ENCODE data around the gene BCL2L13.
"Not testable (repeated sequence)": the region's sequence is repeated elsewhere in the genome, so short reads cannot be mapped to it uniquely, and the experiment has no call there.

The BCL2L13 gene

GRCh38 chr22:17637490-17638181 lies 921 bp upstream of the BCL2L13 start:
- DNase-seq: no peak

GRCh38 chr22:17638182-17638431 lies 450 bp upstream of the BCL2L13 start:
- no peak for DNase-seq

DNA sequence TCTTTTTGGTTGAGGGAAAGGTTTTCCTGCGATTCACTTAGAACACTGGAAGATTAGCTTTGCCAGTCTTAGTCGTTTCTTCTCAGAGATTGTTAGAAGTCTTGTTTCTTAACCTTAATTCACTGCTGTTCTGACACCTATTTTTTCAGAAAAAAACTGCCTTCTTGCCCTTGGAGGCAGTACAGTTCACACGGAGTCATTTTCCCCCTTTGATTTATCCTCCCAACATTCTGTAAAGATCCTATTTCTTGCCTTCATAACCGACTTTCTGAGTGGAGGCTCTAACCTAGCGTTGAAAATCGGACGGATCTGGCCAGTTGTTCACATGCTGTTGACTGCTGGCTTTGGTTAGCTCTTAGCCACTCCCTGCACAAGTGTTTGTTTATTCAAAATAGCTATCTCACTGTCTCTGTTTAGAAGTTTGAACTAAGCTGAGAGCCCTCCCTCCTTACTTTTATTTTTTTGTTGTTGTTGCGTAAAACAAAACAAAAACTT lies 737 bp downstream of the BCL2L13 start:
- no peak for DNase-seq

DNA sequence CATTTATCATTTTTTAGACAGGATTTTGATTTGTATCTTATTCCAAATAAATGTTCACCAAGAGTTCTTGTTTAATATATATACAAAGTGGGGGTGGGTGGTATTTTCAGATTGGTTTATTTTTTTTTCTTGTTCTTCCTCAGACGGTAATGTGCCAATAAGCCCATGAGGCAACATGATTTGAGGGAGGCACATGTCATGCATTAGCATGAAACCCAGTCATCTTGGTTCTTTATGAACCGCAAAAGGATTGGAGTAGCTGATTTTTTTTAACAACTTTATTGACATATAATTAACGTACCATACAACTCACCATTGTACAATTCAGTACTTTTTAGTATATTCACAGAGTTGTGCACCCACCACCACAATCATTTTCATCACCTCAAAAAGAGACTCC lies 2.7 kb downstream of the BCL2L13 start:
- no peak for DNase-seq

- not testable (repeated sequence) for DNase-seq
These were observed 3.8 kb downstream of the BCL2L13 start for GRCh38 chr22:17642357-17642756.

DNA sequence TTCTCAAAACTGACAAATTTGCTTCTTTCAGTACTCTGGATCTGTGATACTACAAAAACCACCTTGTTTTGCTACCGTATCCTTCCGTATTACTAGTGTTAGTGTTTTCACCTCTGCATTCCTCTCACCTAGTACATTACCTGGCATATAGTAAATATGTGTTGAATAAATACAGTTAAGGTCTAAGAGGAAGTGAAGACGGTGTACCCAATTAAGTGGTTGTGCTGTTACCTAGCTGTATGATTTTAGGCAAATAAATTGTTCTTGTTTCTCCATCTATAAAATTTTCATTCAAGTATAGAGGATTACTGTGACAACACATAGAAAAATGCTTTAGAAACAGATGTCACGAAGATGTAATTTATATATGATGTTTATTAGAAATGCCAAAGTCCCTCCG lies 8.9 kb downstream of the BCL2L13 start:
- no peak for DNase-seq

GRCh38 chr22:17647991-17648390 lies 9.4 kb downstream of the BCL2L13 start:
- no peak for DNase-seq

DNA sequence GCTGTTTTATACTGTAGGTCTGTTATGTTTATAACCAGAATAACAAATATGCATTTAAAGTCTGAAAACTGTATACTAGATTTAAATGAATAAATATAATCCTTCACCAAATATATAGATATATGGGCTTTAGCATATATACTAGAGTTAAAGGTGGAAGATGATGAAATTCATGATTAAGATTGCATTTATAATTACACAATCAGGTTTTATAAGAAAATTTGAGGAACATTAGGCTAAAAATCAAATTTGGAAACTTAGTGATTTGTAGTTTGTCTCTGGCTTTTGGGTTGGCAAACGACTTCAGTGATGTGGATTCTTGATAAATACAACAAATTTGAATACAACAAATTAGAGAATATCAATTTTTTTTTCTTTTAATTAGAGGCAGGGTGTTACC lies 10.0 kb downstream of the BCL2L13 start:
- DNase-seq: no peak

DNA sequence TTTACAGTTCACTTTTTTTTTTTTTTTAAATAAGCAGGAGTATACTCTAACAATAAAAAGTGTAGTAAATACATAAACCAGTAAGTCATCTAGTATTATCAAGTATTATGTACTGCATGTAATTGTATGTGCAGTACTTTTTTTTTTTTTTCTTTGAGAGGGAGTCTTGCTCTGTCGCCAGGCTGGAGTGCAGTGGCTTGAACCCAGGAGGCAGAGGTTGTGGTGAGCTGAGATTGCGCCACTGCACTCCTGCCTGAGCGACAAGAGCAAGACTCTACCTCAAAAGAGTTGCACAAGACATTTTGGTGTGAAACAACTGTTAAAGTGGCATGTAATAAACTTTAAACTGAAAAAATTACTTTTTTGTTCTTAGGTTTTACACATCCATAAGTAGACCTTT lies 16.7 kb downstream of the BCL2L13 start:
- no peak for DNase-seq

DNA sequence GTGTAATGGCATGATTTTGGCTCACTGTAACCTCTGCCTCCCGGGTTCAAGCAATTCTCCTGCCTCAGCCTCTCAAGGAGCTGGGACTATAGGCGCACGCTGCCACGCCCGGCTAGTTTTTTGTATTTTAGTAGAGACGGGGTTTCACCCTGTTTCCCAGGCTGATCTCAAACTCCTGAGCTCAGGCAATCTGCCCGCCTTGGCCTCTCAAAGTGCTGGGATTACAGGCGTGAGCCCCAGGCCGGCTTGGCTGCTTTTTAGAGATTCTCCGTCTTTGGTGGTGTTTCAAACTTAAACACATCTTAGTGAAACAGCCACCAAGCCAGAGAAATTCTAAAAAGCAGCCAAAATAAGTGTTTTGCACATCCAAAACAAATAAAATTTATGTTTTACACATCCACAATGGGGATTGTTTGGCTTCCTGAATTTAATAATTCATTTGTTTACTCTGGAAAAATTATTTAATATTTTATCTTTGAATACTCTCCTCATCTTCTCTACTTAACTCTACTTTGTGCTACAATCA lies 18.4 kb downstream of the BCL2L13 start:
- no peak for DNase-seq

DNA sequence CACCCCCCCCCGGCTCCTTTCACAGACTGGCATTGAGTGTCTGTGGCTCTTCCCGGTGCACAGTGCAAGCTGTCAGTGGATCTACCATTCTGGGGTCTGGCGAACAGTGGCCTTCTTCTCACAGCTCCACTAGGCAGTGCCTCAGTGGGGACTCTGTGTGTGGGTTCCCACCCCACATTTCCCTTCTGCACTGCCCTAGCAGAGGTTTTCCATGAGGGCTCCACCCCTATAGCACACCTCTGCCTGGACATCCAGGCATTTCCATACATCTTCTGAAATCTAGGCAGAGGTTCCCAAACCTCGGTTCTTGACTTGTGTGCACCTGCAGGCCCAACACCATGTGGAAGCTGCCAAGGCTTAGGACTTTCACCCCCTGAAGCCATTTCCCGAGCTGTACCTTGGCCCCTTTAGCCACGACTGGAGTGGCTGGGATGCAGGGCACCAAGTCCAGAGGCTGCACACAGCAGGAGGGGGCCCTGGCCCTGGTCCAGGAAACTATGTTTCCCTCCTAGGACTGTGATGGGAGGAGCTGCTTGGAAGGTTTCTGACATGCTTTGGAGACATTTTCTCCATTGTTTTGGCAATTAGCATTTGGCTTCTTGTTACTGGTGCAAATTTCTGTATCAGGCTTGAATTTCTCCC lies 26.0 kb downstream of the BCL2L13 start:
- DNase-seq: no peak

GRCh38 chr22:17665248-17665647 lies 26.7 kb downstream of the BCL2L13 start:
- DNase-seq: no peak

DNA sequence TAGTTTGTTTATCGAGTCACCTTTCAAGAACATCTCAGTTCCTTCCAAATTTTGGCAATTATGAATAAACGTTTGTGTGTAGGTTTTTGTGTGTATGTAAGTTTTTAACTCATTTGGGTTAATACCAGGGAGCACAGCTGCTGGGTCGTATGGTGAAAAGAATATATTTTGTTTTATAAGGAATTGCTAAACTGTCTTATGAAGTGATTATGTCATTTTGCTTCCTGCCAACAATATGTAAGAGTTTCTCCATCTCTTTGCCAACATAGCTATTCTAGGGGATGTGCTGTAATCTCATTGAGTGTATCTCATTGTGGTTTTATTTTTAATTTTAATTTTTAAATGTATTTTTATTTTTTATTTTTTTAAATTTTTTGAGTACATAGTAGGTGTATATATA lies 27.3 kb downstream of the BCL2L13 start:
- DNase-seq: no peak

DNA sequence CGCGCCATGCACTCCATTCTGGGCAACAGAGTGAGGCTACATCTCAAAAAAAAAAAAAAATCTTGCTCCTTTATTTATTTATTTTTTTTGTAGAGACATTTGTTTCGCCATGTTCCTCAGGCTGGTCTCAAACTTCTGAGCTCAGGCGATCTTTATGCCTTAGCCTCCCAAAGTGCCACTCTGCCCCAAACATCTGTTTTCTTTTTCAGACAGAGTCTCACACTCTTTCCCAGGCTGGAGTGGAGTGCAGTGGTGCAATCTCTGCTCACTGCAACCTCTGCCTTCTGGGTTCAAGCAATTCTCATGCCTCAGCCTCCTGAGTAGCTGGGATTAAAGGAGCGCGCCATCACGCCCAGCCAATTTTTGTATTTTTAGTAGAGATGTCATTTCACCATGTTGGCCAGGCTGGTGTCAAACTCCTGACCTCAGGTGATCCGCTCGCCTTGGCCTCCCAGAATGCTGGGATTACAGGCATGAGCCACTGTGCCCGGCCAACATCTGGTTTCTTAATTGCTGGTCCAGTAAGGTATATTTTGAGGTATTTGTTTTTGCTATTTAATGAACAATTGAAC lies 33.0 kb downstream of the BCL2L13 start:
- DNase-seq: not testable (repeated sequence)

DNA sequence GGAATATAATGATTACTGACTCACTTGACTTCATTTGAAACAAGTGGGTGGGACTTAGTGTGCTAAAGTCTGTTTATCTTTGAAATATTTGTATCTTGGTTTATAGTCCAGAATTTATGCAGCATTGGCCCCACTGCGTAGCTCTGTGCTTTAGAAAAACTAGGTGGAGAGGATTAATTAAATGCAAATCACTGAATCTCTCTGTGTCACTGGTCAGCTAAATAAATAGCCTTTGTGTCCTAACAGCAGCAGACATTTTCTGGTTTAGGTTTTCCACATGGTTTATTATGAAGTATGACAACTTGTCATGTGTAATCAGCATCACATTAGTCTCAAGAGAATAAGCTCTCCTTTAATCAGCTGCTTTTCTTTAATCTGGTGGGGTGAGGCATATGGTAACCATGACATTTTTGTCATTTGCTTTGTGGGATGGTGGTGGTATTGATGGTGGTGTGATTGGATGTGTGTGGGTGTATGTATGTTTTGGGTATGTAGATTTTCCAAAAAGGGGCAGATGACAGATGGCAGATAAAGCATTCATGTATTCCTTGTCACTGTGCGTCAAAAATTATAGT lies 33.9 kb downstream of the BCL2L13 start:
- no peak for DNase-seq

DNA sequence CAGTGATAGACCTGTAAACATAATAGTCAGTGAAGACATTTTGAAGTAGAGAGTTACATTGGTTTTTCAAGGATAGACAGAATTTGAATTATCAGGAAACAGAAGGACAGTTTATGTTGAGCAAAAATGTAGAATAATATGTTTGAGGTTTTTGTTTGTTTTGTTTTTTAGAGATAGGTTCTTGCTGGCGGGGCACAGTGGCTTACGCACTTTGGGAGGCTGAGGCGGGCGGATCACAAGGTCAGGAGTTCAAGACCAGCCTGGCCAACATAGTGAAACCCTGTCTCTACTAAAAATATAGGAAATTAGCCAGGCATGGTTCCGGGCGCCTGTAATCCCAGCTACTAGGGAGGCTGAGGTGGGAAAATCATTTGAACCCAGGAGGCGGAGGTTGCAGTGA lies 35.6 kb downstream of the BCL2L13 start:
- DNase-seq: no peak

GRCh38 chr22:17675584-17675983 lies 37.0 kb downstream of the BCL2L13 start:
- no peak for DNase-seq

DNA sequence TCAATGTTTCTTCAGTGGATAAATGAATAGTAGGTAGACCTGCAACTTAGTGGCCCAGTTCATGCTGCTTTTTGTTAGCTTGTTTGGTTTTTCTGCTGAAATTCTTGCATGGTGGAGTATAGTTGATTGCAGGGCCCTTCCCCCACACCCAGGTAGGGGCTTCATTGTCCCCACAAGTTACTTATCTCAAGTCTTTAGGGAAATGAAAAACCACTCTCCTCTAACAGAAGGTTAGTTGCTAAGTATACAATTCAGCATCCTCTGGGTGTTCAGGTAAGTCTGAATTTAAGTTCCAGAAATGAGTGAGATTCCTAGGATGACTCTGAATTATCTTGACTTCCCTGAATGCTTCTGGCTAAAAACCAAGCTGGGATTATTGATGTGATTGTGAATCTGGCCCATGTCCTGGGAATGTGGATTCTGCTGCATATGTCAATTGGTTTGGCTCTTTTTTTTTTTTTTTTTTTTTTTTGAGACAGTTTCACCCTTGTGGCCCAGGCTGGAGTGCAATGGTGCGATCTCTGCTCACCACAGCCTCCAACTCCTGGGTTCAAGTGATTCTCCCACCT lies 40.3 kb downstream of the BCL2L13 start:
- no peak for DNase-seq

DNA sequence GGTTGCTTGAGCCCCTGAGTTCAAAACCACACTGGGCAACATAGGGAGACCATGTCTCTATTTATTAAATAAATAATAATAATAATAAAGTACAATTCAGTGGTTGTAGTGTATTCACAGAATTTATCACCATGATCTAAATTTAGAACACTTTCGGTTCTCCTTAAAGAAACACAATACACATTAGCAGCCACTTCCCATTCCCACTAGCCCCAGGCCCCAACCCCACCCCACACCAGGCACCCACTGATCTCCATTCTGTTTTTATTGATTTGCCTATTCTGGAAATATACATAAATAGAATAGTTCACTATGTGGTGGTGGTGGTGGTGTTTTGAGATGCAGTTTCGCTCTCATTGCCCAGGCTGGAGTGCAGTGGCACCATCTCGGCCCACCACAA lies 45.7 kb downstream of the BCL2L13 start:
- no peak for DNase-seq

DNA sequence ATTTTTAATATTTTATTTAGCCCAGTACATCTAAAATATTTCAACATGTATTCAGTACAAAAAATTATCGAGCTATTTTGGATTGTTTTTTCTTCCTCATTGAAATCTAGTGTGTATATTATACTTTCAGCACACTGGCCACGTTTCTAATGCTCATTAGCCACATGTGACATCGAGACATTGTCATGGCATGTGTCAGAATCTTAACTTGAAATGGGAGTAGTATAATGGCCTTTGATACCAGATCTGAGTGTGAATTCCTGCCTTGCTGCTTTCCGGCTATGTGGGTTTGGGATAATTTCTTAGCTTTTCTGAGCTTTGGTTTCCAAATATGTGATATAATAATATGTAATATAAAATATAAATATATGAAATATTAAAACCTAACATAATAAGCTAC lies 54.3 kb downstream of the BCL2L13 start:
- no peak for DNase-seq

- no peak for DNase-seq
These were observed 55.6 kb downstream of the BCL2L13 start for GRCh38 chr22:17694193-17694592.

DNA sequence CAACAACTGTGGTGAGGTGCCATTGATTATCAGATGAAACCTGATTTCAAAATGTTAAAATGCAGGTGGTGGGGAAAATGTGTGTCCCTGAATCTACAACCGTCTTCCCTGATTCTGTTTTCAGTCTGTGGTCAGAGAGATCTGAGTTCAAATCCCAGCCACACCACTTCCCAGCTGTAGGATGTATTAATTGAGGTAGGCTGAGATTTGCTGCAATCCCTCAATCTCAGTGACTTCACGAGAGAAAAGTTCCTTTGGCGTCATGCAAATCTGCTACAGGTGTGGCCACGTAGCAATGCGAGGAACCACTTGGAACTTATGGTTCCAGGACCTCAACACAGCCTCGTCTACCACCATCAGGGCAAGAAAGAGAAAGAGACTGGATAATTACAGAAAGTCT lies 56.2 kb downstream of the BCL2L13 start:
- no peak for DNase-seq

GRCh38 chr22:17695986-17696385 lies 57.4 kb downstream of the BCL2L13 start:
- DNase-seq: no peak

DNA sequence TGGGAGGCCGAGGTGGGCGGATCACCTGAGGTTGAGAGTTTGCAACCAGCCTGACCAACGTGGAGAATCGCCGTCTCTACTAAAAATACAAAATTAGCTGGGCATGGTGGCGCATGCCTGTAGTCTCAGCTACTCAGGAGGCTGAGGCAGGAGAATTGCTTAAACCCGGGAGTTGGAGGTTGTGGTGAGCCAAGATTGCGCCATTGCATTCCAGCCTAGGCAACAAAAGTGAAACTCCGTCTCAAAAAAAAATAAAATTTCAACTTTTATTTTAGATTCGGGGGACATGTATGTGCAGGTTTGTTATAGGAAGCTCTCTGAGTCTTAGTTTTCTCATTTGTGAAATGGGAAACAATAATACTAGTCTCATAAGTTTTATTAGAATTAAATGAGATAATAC lies 58.6 kb downstream of the BCL2L13 start:
- not testable (repeated sequence) for DNase-seq

Measured in activated CD8-positive, alpha-beta memory T cell treated with anti-CD3 and anti-CD28 coated beads for 24 hours (primary cell).